Loucy (cell line): ENCODE data around the gene SNRNP48.

ENCODE experiments used
- H2AFZ ChIP-seq: fragments of 200-600 bp; sonication (generic); 2 replicates; pipeline ENCODE4 v1.6.0; 2016; ENCODE audit warnings: antibody characterized with exemption, mild to moderate bottlenecking, low read length, moderate library complexity
- H3F3A ChIP-seq: fragments of 200-600 bp; 2 replicates; pipeline ENCODE4 v1.6.0; 2016; ENCODE audit warnings: antibody characterized with exemption, low read depth, mild to moderate bottlenecking
- H3K27me3 ChIP-seq: fragments of 200-600 bp; sonication (generic); 2 replicates; pipeline ENCODE4 v1.6.1; 2014; ENCODE audit warnings: low read length, mild to moderate bottlenecking; ENCODE audit not compliant: insufficient read depth, poor library complexity, severe bottlenecking
- H3K36me3 ChIP-seq: fragments of 200-600 bp; sonication (generic); 2 replicates; pipeline ENCODE4 v1.6.1; 2016; ENCODE audit warnings: low read length; ENCODE audit not compliant: insufficient read depth
- H3K4me1 ChIP-seq: fragments of 200-600 bp; sonication (generic); 2 replicates; pipeline ENCODE4 v1.5.1; 2014; ENCODE audit warnings: low read length, mild to moderate bottlenecking; ENCODE audit not compliant: insufficient read depth, poor library complexity, severe bottlenecking
- H3K4me2 ChIP-seq: fragments of 200-600 bp; sonication (generic); 2 replicates; pipeline ENCODE4 v1.6.0; 2014; ENCODE audit warnings: antibody characterized with exemption, low read length, low read depth, mild to moderate bottlenecking; ENCODE audit not compliant: poor library complexity, severe bottlenecking
- H3K4me3 ChIP-seq: fragments of 200-600 bp; sonication (generic); 2 replicates; pipeline ENCODE4 v1.5.1; 2014; ENCODE audit warnings: low read length, mild to moderate bottlenecking, mixed read lengths; ENCODE audit not compliant: poor library complexity, severe bottlenecking
- H3K79me2 ChIP-seq: fragments of 200-600 bp; sonication (generic); 2 replicates; pipeline ENCODE4 v1.6.1; 2014; ENCODE audit warnings: low read length; ENCODE audit not compliant: insufficient read depth
- H3K9ac ChIP-seq: fragments of 200-600 bp; sonication (generic); 2 replicates; pipeline ENCODE4 v1.6.0; 2014; ENCODE audit warnings: mild to moderate bottlenecking, low read depth, low read length, moderate library complexity; ENCODE audit not compliant: poor library complexity, severe bottlenecking
- H3K9me2 ChIP-seq: fragments of 200-600 bp; sonication (generic); replicated peaks from 2 replicates; pipeline ENCODE4 v1.6.1; 2016; ENCODE audit warnings: low read depth, low read length, mixed read lengths
- H3K9me3 ChIP-seq: fragments of 200-600 bp; sonication (generic); 2 replicates; pipeline ENCODE4 v1.6.1; 2014; ENCODE audit warnings: mild to moderate bottlenecking, antibody characterized with exemption, low read length, low read depth; ENCODE audit not compliant: insufficient read depth
- H4K20me1 ChIP-seq: fragments of 200-600 bp; sonication (generic); 2 replicates; pipeline ENCODE4 v1.6.0; 2014; ENCODE audit warnings: antibody characterized with exemption, low read length, mild to moderate bottlenecking; ENCODE audit not compliant: insufficient read depth, poor library complexity, severe bottlenecking
- EZH2phosphoT487 ChIP-seq: fragments of 200-600 bp; IDR thresholded peaks from 2 replicates; pipeline ENCODE4 v1.6.1; 2018; ENCODE audit warnings: antibody characterized with exemption, mild to moderate bottlenecking, moderate library complexity, borderline replicate concordance
- TF ChIP-seq, protein P1 (sequence below): fragments of 200-600 bp; sonication (generic); conservative IDR thresholded peaks from 2 replicates; pipeline ENCODE4 v1.5.1; 2014; ENCODE audit warnings: mild to moderate bottlenecking, antibody characterized with exemption, low read length

Gene SNRNP48

DNA sequence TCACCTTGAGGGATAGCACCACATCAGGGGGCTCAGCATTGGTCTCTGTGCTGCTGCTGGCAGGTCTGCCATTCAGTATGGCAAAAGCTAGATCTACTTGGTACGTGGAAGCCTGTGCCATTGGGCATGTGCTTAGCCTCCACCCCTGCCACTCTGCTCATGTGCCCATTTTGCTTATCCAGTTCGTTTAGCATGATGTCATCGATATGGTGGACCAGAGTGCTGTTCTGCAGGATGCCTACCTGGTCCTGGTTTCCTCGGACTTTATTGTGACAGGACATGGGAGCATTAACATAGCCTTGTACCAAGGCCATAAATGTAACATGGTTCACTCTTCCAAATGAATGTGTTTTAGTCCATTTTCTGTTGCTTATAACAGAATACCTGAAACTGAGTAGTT, 68.5 kb downstream of the SNRNP48 start:
- H3K36me3 ChIP-seq: no peaks in the 10 kb centered on the region
- H3K4me2 ChIP-seq: no peak overlapping the region
- no peaks in the 10 kb centered on the region for H3K4me1 ChIP-seq
- H3K4me3 ChIP-seq: no peak overlapping the region
- no peak overlapping the region for H2AFZ ChIP-seq
- no peak for TF ChIP-seq EZH2phosphoT487
- TF ChIP-seq, protein P1, sequence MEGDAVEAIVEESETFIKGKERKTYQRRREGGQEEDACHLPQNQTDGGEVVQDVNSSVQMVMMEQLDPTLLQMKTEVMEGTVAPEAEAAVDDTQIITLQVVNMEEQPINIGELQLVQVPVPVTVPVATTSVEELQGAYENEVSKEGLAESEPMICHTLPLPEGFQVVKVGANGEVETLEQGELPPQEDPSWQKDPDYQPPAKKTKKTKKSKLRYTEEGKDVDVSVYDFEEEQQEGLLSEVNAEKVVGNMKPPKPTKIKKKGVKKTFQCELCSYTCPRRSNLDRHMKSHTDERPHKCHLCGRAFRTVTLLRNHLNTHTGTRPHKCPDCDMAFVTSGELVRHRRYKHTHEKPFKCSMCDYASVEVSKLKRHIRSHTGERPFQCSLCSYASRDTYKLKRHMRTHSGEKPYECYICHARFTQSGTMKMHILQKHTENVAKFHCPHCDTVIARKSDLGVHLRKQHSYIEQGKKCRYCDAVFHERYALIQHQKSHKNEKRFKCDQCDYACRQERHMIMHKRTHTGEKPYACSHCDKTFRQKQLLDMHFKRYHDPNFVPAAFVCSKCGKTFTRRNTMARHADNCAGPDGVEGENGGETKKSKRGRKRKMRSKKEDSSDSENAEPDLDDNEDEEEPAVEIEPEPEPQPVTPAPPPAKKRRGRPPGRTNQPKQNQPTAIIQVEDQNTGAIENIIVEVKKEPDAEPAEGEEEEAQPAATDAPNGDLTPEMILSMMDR: no peak
- no peaks in the 10 kb centered on the region for H3K9me3 ChIP-seq
- no peaks in the 10 kb centered on the region for H3F3A ChIP-seq
- H3K79me2 ChIP-seq: no peaks in the 10 kb centered on the region
- H4K20me1 ChIP-seq: no peaks in the 10 kb centered on the region
- no peaks in the 10 kb centered on the region for H3K27me3 ChIP-seq
- H3K9me2 ChIP-seq: no peaks in the 10 kb centered on the region
- no peak overlapping the region for H3K9ac ChIP-seq

GRCh38 chr6:7661364-7661763, 71.4 kb downstream of the SNRNP48 start:
- Histone ChIP-seq H3K9ac (no peak overlapping the region), H2AFZ (no peak overlapping the region), H3K27me3 (no peaks in the 10 kb centered on the region), H3K79me2 (no peaks in the 10 kb centered on the region), H3F3A (no peaks in the 10 kb centered on the region), H3K9me3 (no peaks in the 10 kb centered on the region), H3K9me2 (no peaks in the 10 kb centered on the region), H3K4me3 (no peak overlapping the region), H3K36me3 (no peaks in the 10 kb centered on the region), H4K20me1 (no peaks in the 10 kb centered on the region), H3K4me1 (no peaks in the 10 kb centered on the region), H3K4me2 (no peak overlapping the region)
- TF ChIP-seq, protein P1: no peak
- TF ChIP-seq EZH2phosphoT487: no peak
